Measurements from ENCODE around the gene MBD6.
"Not testable (repeated sequence)": the region's sequence is repeated elsewhere in the genome, so short reads cannot be mapped to it uniquely, and the experiment has no call there.

Gene MBD6

DNA sequence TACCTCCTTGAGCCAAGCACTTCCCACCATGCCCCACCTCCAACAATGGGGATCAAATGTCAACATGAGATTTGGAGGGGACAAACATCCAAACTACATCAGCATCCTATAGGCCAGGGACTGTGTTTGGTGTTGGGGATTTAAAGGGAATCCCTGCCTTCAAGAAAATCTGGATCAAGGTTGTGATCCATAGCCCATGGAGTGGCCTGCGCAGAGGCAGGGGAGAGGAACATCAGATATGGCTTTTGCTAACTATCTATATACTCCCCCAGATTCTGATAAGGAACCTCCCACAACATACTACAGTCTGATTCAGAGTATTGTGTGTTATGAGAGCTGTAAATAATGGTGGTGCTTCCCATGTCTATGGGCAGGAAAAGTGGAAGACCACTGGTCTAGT lies 32.3 kb downstream of the MBD6 start:
- TF ChIP-seq, protein P1, sequence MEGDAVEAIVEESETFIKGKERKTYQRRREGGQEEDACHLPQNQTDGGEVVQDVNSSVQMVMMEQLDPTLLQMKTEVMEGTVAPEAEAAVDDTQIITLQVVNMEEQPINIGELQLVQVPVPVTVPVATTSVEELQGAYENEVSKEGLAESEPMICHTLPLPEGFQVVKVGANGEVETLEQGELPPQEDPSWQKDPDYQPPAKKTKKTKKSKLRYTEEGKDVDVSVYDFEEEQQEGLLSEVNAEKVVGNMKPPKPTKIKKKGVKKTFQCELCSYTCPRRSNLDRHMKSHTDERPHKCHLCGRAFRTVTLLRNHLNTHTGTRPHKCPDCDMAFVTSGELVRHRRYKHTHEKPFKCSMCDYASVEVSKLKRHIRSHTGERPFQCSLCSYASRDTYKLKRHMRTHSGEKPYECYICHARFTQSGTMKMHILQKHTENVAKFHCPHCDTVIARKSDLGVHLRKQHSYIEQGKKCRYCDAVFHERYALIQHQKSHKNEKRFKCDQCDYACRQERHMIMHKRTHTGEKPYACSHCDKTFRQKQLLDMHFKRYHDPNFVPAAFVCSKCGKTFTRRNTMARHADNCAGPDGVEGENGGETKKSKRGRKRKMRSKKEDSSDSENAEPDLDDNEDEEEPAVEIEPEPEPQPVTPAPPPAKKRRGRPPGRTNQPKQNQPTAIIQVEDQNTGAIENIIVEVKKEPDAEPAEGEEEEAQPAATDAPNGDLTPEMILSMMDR (IDR thresholded peaks at IDR 0.05; ENCODE audit: low read depth, low read length, missing control alignments): no peak
- no peak for DNase-seq (ENCODE audit: extremely low read depth, low read depth)

DNA sequence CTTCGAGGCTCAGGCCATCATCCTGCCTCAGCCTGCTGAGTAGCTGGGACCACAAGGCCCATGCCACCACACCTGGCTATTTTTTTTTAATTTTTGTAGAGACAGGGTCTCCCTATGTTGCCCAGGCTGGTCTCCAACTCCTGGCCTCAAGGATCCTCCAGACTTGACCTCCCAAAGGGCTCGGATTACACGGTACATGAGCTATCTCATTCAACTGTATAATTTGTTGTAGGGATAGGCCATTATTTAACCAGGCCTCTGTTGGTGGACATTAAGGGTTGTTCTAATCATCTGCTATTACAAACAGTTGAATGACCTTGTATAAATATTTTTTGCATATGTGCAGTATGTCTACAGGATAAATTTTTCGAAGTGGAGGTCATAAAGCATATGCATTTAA lies 36.2 kb downstream of the MBD6 start:
- TF ChIP-seq, protein P1 (IDR thresholded peaks at IDR 0.05; ENCODE audit: low read depth, low read length, missing control alignments): no peak
- DNase-seq (ENCODE audit: extremely low read depth, low read depth): no peak
- no peak overlapping the region for H3K4me3 ChIP-seq (replicated peaks; ENCODE audit: low read depth, low read length)

More for the DNA sequence above, 32.3 kb downstream of the MBD6 start:
- H3K4me3 ChIP-seq (replicated peaks; ENCODE audit: low read depth, low read length): no peak overlapping the region

DNA sequence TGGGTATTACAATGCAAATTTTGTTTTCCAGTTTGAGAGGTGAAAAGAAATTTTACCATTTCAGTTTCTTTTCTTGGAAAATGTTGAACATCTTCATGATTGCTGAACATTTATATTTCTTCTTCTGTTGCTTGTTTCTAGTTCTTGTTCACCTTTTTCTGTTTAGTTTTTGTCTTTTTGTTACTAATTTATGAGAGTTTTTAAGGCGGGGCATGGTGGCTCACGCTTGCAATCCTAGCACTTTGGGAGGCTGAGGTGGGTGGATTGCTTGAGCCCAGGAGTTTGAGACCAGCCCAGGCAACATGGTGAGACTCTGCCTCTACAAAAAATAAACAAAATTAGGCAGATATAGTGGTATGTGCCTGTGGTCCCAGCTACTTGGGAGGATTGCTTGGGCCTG lies 37.9 kb downstream of the MBD6 start:
- DNase-seq (ENCODE audit: extremely low read depth, low read depth): no peak
- TF ChIP-seq, protein P1 (IDR thresholded peaks at IDR 0.05; ENCODE audit: low read depth, low read length, missing control alignments): no peak
- H3K4me3 ChIP-seq (replicated peaks; ENCODE audit: low read depth, low read length): no peak overlapping the region

DNA sequence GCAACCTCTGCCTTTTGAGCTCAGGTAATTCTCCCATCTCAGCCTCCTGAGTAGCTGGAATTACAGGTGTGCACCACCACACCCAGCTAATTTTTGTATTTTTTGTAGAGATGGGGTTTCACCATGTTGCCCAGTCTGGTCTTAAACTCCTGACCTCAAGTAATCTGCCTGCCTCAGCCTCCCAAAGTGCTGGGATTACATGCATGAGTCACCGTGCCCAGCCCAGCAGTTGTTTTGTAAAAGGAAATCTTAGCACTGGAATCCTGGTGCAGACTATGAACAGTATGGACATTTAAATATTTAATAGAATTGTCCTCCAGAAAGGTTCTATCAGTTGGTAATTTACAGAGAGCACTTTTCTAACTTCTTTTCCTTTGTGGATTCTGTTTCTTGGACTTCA lies 38.5 kb downstream of the MBD6 start:
- not testable (repeated sequence) for DNase-seq (ENCODE audit: extremely low read depth, low read depth); H3K4me3 ChIP-seq (replicated peaks; ENCODE audit: low read depth, low read length)

DNA sequence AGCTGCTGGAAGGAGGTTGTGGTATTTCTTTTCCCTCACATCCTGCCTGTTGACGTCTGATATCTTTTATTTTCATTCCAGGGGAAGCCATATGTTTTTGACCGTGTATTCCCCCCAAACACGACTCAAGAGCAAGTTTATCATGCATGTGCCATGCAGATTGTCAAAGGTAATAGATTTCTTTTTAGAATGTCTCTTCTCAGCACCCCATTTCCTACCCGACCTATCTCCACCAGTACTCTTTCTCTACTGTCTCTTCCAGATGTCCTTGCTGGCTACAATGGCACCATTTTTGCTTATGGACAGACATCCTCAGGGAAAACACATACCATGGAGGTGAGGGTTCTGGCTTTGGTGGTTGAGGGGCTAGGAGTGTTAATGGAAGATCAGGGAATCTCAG lies 40.7 kb downstream of the MBD6 start:
- no peak for DNase-seq (ENCODE audit: extremely low read depth, low read depth)
- TF ChIP-seq, protein P1 (IDR thresholded peaks at IDR 0.05; ENCODE audit: low read depth, low read length, missing control alignments): no peak

DNA sequence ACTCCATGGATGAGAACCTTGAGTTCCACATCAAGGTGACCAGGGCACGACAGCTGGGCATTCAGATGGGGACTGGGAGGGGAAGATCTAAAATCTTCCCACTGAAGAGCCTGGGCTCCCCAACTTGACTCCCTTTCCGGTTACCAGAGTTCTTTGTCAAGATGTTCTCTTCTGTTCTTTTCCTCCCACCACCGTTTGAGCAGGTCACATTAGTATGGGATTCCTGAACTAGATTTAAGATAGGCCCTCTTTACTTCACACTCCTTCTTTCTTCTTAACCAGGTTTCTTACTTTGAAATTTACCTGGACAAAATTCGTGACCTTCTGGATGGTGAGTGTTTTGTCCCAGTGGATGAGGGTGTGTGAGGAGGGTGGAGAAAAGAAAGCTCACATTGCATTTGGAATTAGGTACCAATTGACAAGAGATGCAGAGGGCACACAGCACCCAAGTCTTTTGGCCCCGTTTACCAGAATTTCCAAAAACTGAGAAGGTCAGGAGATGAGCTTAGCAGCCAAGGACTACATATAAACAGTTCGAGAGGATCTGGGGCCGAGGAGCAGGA lies 41.6 kb downstream of the MBD6 start:
- no peak overlapping the region for H3K4me3 ChIP-seq (replicated peaks; ENCODE audit: low read depth, low read length)
- TF ChIP-seq, protein P1 (IDR thresholded peaks at IDR 0.05; ENCODE audit: low read depth, low read length, missing control alignments): no peak
- no peak for DNase-seq (ENCODE audit: extremely low read depth, low read depth)

More for the DNA sequence above, 40.7 kb downstream of the MBD6 start:
- H3K4me3 ChIP-seq (replicated peaks; ENCODE audit: low read depth, low read length): no peak overlapping the region

DNA sequence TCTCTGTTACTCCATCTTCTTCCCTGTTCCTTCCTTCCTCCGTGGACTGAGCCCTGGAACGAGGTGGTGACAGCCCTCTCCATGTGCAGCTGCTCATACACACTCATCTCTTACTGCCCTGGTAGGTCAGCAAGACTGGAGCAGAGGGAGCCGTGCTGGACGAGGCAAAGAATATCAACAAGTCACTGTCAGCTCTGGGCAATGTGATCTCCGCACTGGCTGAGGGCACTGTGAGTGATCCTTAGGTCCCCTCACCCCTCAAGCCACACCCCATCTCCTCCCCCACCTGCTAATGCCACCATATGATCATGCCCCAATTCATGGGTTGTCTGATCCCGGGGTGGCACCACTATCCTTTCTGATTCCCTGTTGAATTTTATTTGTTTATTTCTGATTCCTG lies 46.2 kb downstream of the MBD6 start:
- no peak for DNase-seq (ENCODE audit: extremely low read depth, low read depth)
- H3K4me3 ChIP-seq (replicated peaks; ENCODE audit: low read depth, low read length): no peak overlapping the region
- TF ChIP-seq, protein P1 (IDR thresholded peaks at IDR 0.05; ENCODE audit: low read depth, low read length, missing control alignments): no peak

Measured in HFF-Myc (cell line).